Common myeloid progenitor, CD34-positive (primary cell): ENCODE measurements around the gene TNS1.

ENCODE experiments used
- CTCF ChIA-PET: fragments of 350-600 bp; sonication (Branson Sonifier 250); formaldehyde crosslinking; loops from one replicate; lab custom pipeline; 2021; ENCODE audit warnings: antibody characterized with exemption; lab: Charles Lee
- POLR2A ChIA-PET: fragments of 350-600 bp; sonication (Branson Sonifier 250); formaldehyde crosslinking; loops from one replicate; lab custom pipeline; 2021; ENCODE audit warnings: antibody characterized with exemption; lab: Charles Lee
- DNase-seq, 3 donors: peaks; one replicate each; pipeline versions ENCODE4 v3.0.0 to v3.0.0-alpha.2; 2013
- H3K27ac ChIP-seq, 2 experiments: 1 replicate in 1 of 2; 2 replicates in 1 of 2; pipeline ENCODE4 v1.7.0; 2013; ENCODE audit warnings: inconsistent platforms in 2 of 2, low read length in 2 of 2, mild to moderate bottlenecking in 2 of 2, low read depth in 1 of 2, moderate library complexity in 1 of 2; ENCODE audit not compliant: severe bottlenecking in 2 of 2, insufficient read depth in 1 of 2, poor library complexity in 1 of 2
- H3K27me3 ChIP-seq, 5 experiments: replicated peaks in 2 of 5; 1 replicate in 3 of 5; 2 replicates in 2 of 5; pipeline versions ENCODE4 v1.6.1 to v1.7.0; 2013; ENCODE audit warnings: low read length in 4 of 5, mild to moderate bottlenecking in 2 of 5, moderate library complexity in 2 of 5, inconsistent platforms in 1 of 5; ENCODE audit not compliant: insufficient read depth in 5 of 5, control insufficient read depth in 4 of 5
- H3K36me3 ChIP-seq, 4 experiments: 1 replicate in 2 of 4; 2 replicates in 2 of 4; pipeline versions ENCODE4 v1.6.1 to v1.7.0; 2013; ENCODE audit warnings: low read length in 3 of 4, control low read depth in 1 of 4, mild to moderate bottlenecking in 1 of 4; ENCODE audit not compliant: control insufficient read depth in 4 of 4, insufficient read depth in 4 of 4
- H3K4me1 ChIP-seq, 4 experiments: 1 replicate in 3 of 4; 2 replicates in 1 of 4; pipeline versions ENCODE4 v1.6.1 to v1.7.1; 2013; ENCODE audit warnings: low read length in 3 of 4, mild to moderate bottlenecking in 3 of 4, control low read depth in 1 of 4, inconsistent platforms in 1 of 4, moderate library complexity in 1 of 4; ENCODE audit not compliant: control insufficient read depth in 4 of 4, insufficient read depth in 4 of 4; ENCODE audit errors: control extremely low read depth in 1 of 4
- H3K4me3 ChIP-seq, 7 experiments: 1 replicate in 4 of 7; 2 replicates in 3 of 7; pipeline versions ENCODE4 v1.5.1 to v1.7.0; 2013; ENCODE audit warnings: mild to moderate bottlenecking in 7 of 7, low read length in 6 of 7, moderate library complexity in 6 of 7, inconsistent platforms in 2 of 7, low read depth in 2 of 7, control low read depth in 1 of 7; ENCODE audit not compliant: insufficient read depth in 4 of 7, control insufficient read depth in 1 of 7; ENCODE audit errors: extremely low read depth in 1 of 7
- H3K9me3 ChIP-seq, 5 experiments: 1 replicate in 4 of 5; 2 replicates in 1 of 5; pipeline versions ENCODE4 v1.6.1 to v1.7.1; 2013; ENCODE audit warnings: low read length in 4 of 5, mild to moderate bottlenecking in 2 of 5, inconsistent platforms in 1 of 5, low read depth in 1 of 5, moderate library complexity in 1 of 5; ENCODE audit not compliant: control insufficient read depth in 4 of 5, insufficient read depth in 2 of 5; ENCODE audit errors: control extremely low read depth in 1 of 5
- WGBS: methylation state at CpG from one replicate; pipeline ENCODE4 v1.1.5; 2013; ENCODE audit not compliant: insufficient coverage; 5-methylcytosine and 5-hydroxymethylcytosine counted together

TNS1 gene

DNA sequence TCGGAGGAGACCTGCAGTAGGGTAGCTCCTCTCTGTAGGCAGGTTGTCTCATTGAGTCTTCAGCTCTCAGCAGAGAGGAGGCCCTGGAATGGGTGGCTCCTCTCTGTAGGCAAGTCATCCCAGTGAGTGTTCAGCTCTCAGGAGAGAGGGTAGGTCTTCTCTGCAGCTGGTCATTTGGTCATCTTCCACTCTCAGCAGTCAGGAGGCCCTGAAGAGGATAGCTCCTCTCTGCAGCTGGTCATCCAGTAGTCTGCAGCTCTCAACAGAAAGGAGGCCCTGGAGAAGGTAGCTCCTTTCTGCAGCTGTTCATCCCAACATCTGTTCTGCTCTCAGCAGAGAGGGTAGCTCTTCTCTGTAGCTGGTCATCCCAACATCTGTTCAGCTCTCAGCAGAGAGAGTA lies 40.3 kb upstream of the TNS1 start:
- no peak for DNase-seq
- Histone ChIP-seq H3K4me1 (peaks cover 0 to 3% (median 0%) of the 10 kb centered on the region in 4 experiments), H3K4me3 (no peak overlapping the region), H3K9me3 (peaks cover 0 to 10% (median 0%) of the 10 kb centered on the region in 5 experiments), H3K27me3 (peaks cover 0 to 4% (median 0%) of the 10 kb centered on the region in 5 experiments), H3K36me3 (no peaks in the 10 kb centered on the region), H3K27ac (no peak overlapping the region)
- CTCF ChIA-PET, result interaction anchor here (1.0 to 1.2 kb wide), 2 partner anchors 24 to 254 kb away, joined by 3 read pairs; no protein-coding TSS in a partner anchor
- WGBS, result 100% methylated on average over 1 of the region's 1 CpG
- POLR2A ChIA-PET, result no interaction called here

DNA sequence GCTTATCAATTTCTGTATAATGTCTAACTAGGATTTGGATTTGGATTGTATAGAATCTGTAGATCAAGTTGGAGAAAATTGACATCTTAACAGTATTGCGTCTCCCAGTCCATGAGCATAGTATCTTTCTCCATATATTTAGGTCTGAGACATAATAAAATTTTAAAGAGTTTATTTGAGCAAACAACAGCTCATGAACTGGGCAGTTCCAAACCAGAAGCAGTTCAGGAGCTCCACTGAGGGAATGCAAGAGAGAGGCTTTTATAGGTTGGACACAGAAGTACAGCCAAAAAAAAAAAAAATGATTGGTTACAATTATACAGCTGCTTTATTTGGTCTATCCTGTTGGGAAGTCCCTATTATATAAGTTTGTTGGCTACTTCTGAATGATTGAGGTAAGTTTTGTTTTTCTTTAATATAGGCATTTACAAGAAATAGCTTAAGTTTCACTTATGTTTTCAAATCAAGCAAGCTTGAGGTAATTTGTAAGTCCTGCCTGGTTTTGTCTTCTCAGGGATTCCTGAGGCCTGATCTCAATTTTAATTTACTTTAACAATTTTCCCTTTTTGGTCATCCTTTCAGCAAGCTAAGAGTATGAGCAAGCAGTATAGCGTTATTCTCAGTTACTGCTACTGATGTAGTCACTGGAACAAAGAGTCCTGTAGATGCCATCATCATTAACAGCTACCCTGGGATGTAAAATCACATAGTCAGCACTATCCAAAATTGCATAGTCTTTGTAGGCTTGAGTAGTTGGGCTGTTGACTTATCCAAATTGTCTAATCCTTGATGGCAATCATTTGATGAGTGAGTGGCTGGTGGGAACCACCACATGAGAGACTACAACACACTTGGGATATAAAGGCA lies 38.7 kb upstream of the TNS1 start:
- H3K36me3 ChIP-seq, result no peaks in the 10 kb centered on the region
- no peaks in the 10 kb centered on the region for H3K4me1 ChIP-seq
- ChIA-PET POLR2A (no interaction called here), CTCF (interaction anchor here (0.8 to 1.9 kb wide), 9 partner anchors 11 to 284 kb away, joined by 3 to 4 read pairs (median 3); no protein-coding TSS in a partner anchor)
- no peak overlapping the region for H3K4me3 ChIP-seq
- peaks cover 0 to 4% (median 0%) of the 10 kb centered on the region in 5 experiments for H3K27me3 ChIP-seq
- no peak for DNase-seq
- peaks cover 0 to 10% (median 0%) of the 10 kb centered on the region in 5 experiments for H3K9me3 ChIP-seq
- no peak overlapping the region for H3K27ac ChIP-seq
- WGBS, result no CpG with 5 or more reads among the region's 2 CpGs

DNA sequence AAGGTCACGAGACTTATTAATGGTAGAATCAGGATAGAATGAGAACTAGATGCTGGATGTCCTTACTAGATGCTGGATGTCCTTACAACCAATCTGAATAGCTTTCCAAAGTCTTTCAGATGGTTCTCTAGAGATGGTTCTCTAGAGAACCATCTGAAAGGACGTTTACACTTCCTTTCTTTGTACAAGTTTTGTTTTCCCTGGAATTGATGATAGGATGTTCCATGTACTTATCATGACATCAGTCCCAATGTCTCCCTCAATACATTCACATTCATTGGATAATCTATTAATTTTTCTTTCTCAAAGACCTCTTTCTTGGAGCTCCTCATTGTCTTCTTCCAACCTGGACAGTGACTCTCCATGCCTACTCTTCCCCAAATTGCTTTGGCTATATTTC lies 38.1 kb upstream of the TNS1 start:
- DNase-seq, result no peak
- no peak overlapping the region for H3K27ac ChIP-seq
- CTCF ChIA-PET, result interaction anchor here (0.6 to 1.9 kb wide), 7 partner anchors 11 to 284 kb away, joined by 3 to 4 read pairs (median 3); no protein-coding TSS in a partner anchor
- no CpG with 5 or more reads among the region's 2 CpGs for WGBS
- H3K36me3 ChIP-seq, result no peaks in the 10 kb centered on the region
- no peak overlapping the region for H3K4me3 ChIP-seq
- peaks cover 0 to 10% (median 0%) of the 10 kb centered on the region in 5 experiments for H3K9me3 ChIP-seq
- no peaks in the 10 kb centered on the region for H3K4me1 ChIP-seq
- POLR2A ChIA-PET, result no interaction called here
- H3K27me3 ChIP-seq, result peaks cover 0 to 4% (median 0%) of the 10 kb centered on the region in 5 experiments

DNA sequence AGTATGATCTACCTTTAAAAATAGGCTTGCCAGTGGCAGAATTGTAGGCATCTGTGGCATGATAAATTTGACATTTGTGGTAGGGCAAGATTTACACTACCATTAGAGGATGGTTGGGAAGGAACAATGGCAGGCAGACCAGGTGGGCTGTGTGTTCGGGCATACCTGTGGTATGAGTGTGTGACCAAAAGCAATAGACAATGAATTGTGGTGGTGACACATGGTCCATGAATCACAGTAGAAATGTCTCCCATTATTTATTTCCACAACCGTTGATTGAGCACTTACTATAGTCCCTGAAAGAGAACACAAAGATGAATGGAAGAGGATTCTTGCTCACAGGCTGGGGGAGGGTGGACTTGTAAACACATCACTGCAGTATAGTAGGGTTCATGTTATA lies 36.4 kb upstream of the TNS1 start:
- ChIA-PET POLR2A (interaction anchor here (0.6 kb wide), 1 partner anchor 28 kb away, joined by 3 read pairs; no protein-coding TSS in a partner anchor), CTCF (interaction anchor here (0.6 to 1.2 kb wide), 4 partner anchors 17 to 153 kb away, joined by 3 read pairs; no protein-coding TSS in a partner anchor)
- Histone ChIP-seq H3K9me3 (peaks cover 0 to 10% (median 0%) of the 10 kb centered on the region in 5 experiments), H3K4me1 (peaks cover 0 to 5% (median 5%) of the 10 kb centered on the region in 4 experiments), H3K27me3 (peaks cover 0 to 4% (median 0%) of the 10 kb centered on the region in 5 experiments), H3K36me3 (no peaks in the 10 kb centered on the region), H3K27ac (no peak overlapping the region), H3K4me3 (no peak overlapping the region)
- 88% methylated on average over 1 of the region's 2 CpGs for WGBS
- no peak for DNase-seq

DNA sequence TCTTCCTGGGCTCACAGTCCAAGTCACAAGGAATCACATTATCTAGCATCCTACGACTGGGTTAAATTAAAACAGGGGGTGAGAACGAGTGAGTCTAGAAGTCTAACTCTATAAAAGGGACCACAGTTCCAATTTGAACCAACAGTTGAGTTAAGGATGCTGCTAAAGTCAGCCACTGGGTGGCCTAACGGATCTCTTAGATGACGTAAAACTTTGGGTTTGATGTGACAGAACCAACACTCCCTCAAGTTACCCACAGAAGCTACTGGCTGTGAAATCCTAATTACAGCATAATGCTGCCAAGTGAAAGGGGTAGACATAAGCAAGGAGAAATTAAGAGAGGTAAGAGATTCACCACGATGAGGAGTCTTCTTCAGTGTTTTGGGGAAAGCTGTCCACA lies 33.6 kb upstream of the TNS1 start:
- POLR2A ChIA-PET, result no interaction called here
- CTCF ChIA-PET, result interaction anchor here (0.6 to 2.1 kb wide), 10 partner anchors 10 to 254 kb away, joined by 3 to 7 read pairs (median 3); no protein-coding TSS in a partner anchor
- 90% methylated on average over 3 of the region's 5 CpGs for WGBS

DNA sequence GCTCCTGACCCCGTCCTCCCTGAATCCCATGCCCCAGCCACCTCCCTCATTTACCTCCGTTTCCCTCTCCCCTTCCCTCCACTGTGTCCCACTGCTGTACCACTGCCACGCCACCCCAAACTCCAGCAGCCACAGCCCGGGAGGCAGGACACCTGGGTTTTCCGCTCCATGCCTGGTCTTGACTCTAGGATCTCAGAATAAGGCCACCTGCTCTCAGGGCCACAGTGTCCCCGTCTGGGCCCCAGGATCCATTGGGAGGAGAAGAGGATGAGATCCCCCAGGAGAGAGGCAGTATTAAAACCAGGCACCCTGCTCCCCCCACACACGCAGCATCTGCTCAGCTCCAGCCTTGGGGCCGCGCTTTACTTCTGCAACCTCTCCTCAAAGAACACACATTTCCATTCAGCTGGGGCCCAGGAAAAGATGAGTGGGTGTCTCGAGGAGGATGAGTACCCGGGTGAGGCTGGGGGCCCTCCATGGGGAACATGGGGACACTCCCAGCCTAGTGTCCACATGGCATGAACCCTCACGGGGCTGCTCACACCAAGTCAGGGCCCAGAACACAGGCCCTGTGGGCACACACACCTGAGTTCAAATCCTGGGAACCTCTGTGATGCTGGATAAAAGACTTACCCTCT lies 32.8 kb upstream of the TNS1 start:
- Histone ChIP-seq H3K9me3 (no peaks in the 10 kb centered on the region), H3K27me3 (peaks cover 0 to 1% (median 0%) of the 10 kb centered on the region in 5 experiments), H3K4me1 (peaks cover 0 to 15% (median 13%) of the 10 kb centered on the region in 4 experiments), H3K4me3 (no peak overlapping the region), H3K27ac (no peak overlapping the region), H3K36me3 (no peaks in the 10 kb centered on the region)
- no peak for DNase-seq
- ChIA-PET CTCF (interaction anchor here (1.0 to 2.1 kb wide), 10 partner anchors 23 to 250 kb away, joined by 3 to 7 read pairs (median 4); no protein-coding TSS in a partner anchor), POLR2A (no interaction called here)
- 89% methylated on average over 8 of the region's 12 CpGs for WGBS

More for the DNA sequence above, 33.6 kb upstream of the TNS1 start:
- peaks cover 0 to 1% (median 0%) of the 10 kb centered on the region in 5 experiments for H3K27me3 ChIP-seq
- no peaks in the 10 kb centered on the region for H3K36me3 ChIP-seq
- peak in 2 of 3 donors; percentile 37 to 42 for DNase-seq
- no peaks in the 10 kb centered on the region for H3K9me3 ChIP-seq
- H3K4me3 ChIP-seq, result no peak overlapping the region
- peaks cover 0 to 15% (median 13%) of the 10 kb centered on the region in 4 experiments for H3K4me1 ChIP-seq
- no peak overlapping the region for H3K27ac ChIP-seq
